Left ventricle myocardium inferior (tissue), 1 donor: ENCODE measurements around the gene HDAC3. TPM values are rescaled to one million over a fixed set of nuclear protein-coding genes. Genes with fewer than 3 reads are reported as not detected.

ENCODE experiments used
- DNase-seq: peaks from one replicate; pipeline ENCODE4 v3.0.0-alpha.2; 2020
- H3K27ac ChIP-seq: fragments of 200-600 bp; replicated peaks from 2 replicates; pipeline ENCODE4 v1.8.0; 2021
- H3K27me3 ChIP-seq: fragments of 200-600 bp; 2 replicates; pipeline ENCODE4 v1.8.0; 2021; ENCODE audit warnings: low read depth
- H3K36me3 ChIP-seq: fragments of 200-600 bp; 2 replicates; pipeline ENCODE4 v1.8.0; 2021
- H3K4me1 ChIP-seq: fragments of 200-600 bp; 2 replicates; pipeline ENCODE4 v1.8.0; 2021
- H3K4me3 ChIP-seq: fragments of 200-600 bp; 2 replicates; pipeline ENCODE4 v1.8.0; 2021; ENCODE audit warnings: mild to moderate bottlenecking, moderate library complexity
- H3K9me3 ChIP-seq: fragments of 200-600 bp; replicated peaks from 2 replicates; pipeline ENCODE4 v1.8.0; 2021
- CTCF ChIP-seq: fragments of 200-600 bp; IDR thresholded peaks from 2 replicates; pipeline ENCODE4 v1.8.0; 2021; ENCODE audit warnings: antibody characterized with exemption, mild to moderate bottlenecking, borderline replicate concordance
- intact Hi-C: fragments of 100-400 bp; cut with micrococcal nuclease; formaldehyde crosslinking; loops from one replicate; pipeline ENCODE4 v1.11.0; 2022
- total RNA-seq: library from RNA; stranded (reverse); fragmentation: NEBNext Ultra II Directional; extraction: Animal tissue kit (Norgen Biotek cat#: 25700); gene quantifications from one replicate; pipeline ENCODE4 v1.2.1, GENCODE V29; 2021
- donor health status: DM: no; HTN: yes; CAD: no; lungs with severe emphysema.

The HDAC3 gene
- total RNA-seq, 1 donor from 2014 or later = 27.4 TPM

DNA sequence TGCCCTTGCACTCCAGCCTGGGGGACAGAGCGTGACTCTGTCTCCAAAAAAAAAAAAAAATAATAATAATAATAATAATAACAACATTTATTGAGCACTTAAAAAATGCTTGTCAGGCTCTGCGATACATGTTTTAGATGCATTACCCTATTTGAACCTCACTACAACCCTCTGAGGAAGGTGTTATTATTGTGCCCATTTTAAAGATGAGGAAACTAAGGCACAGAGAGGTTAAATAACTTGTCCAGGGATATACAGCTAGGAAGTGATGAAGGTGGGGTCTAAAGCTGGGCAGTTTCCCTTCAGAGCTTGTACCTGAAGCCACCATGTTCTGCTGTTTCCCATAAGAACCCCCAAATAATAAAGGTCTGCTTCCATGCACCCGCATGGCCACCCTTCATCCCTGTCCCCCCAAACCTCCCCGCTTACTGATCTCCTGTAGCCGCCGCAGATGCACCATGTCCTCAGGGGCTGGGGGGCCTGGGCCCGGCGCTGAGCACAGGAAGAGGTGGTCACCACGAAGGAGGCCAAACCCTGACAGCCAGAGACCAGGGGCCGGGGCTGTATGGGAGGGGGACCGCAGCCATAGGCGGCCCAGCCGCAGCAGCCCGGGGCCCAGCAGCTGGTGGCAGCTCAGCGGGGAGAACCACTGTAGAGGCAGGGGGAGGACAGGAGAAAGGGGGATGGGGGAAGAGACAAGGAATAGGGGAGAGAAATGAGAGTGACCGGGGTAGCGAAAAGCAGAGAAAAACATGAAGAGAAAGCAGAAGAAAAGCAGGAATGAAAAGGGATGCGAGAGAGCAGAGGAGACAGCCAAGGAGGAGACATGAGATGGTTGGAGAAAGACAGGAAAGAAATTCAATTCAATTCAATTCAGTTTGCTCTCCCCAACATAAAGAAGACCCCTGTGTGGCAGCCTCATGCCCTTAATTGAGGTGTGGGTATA lies 29.6 kb upstream of the HDAC3 start:
- TF ChIP-seq CTCF = no peak
- intact Hi-C loops = no loop called here
- H3K36me3 ChIP-seq = peaks cover 47% of the 10 kb centered on the region

DNA sequence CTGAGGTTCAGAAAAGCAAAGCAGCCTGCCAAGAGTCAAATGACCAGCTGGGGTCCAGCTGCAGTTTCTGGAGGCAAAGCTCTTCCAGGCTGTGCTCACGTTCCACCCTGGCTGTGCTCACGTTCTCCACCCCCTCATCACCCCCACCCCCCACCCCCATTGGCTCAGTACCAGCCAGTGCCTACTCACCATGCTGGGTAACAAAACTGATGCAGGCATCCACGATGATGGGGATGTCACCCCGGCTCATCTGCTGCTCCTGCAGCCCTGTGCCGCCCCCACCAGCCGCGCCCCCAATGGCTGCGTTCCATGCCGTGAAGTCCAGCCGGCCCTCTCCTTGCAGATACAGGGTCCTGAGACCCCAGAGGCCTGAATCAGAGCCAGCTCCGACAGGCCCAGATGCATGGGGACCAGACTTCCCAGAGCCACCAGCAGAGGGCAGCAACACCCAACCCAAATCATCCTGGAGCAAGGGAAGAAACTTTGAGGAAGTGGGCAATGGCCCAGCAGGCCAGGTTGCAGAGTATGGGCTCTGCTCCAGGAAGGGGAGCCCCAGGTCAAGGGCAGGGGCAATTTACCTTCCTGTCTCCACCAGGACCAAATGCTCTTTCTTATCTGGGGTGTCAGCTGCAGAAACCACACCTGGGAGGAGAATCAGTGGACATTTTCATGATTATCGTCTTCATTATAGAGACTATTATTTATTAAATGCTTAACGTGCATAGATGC lies 28.2 kb upstream of the HDAC3 start:
- peak; percentile 76 for DNase-seq
- Histone ChIP-seq H3K9me3 (no peaks in the 10 kb centered on the region), H3K27me3 (no peaks in the 10 kb centered on the region), H3K4me3 (no peak overlapping the region), H3K27ac (no peak overlapping the region), H3K4me1 (peaks cover 4% of the 10 kb centered on the region), H3K36me3 (peaks cover 51% of the 10 kb centered on the region)
- peak; percentile 92 for TF ChIP-seq CTCF
- intact Hi-C loops = no loop called here

More for the DNA sequence above, 29.6 kb upstream of the HDAC3 start:
- Histone ChIP-seq H3K4me3 (no peak overlapping the region), H3K4me1 (peaks cover 4% of the 10 kb centered on the region), H3K27ac (no peak overlapping the region), H3K27me3 (no peaks in the 10 kb centered on the region), H3K9me3 (no peaks in the 10 kb centered on the region)
- no peak for DNase-seq

DNA sequence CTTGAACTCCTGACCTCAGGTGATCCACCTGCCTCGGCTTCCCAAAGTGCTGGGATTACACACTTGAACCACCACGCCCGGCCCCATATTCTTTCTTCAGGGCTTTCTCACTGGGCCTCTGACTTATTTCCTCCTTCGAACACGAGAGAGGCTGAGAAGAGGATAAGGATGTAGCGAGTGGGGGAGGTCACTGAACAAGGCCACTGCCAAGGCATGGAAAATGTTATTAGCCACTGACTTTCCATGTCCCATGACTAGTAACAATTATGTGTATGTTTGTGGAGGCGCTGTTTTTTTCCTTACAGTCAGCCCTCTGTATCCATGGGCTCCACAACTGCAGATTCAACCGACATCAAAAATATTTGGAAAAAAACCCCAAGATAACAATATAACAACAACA lies 26.9 kb upstream of the HDAC3 start:
- Histone ChIP-seq H3K36me3 (peaks cover 63% of the 10 kb centered on the region), H3K27me3 (no peaks in the 10 kb centered on the region), H3K27ac (no peak overlapping the region), H3K4me1 (peaks cover 4% of the 10 kb centered on the region), H3K9me3 (no peaks in the 10 kb centered on the region), H3K4me3 (no peak overlapping the region)
- no peak for TF ChIP-seq CTCF
- DNase-seq = no peak
- intact Hi-C loops = no loop called here

DNA sequence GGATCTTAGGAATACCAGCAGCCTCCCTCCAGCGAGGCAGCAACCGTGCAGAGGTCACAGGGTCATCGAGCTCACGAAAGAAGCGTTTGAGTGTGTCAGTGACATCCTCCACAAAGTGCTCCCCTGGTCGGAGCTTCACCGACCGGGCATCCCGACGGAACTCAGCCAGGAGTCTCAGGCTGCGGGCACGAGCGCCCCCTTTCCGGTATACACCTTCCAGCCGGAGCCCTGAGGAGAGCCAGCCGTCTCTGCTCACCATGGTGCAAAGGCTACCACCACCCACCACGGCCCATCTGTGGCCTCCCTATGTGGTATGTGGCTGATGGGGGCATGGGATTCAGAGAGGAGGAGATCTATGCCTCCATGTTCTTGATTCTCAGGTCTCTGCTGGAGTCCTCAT lies 25.4 kb upstream of the HDAC3 start:
- Histone ChIP-seq H3K4me1 (peaks cover 4% of the 10 kb centered on the region), H3K27ac (no peak overlapping the region), H3K36me3 (peaks cover 75% of the 10 kb centered on the region), H3K4me3 (no peak overlapping the region), H3K9me3 (no peaks in the 10 kb centered on the region), H3K27me3 (no peaks in the 10 kb centered on the region)
- intact Hi-C loops = no loop called here
- DNase-seq = no peak
- no peak for TF ChIP-seq CTCF

- H3K4me1 ChIP-seq = no peaks in the 10 kb centered on the region
- H3K36me3 ChIP-seq = peaks cover 69% of the 10 kb centered on the region
- H3K9me3 ChIP-seq = no peaks in the 10 kb centered on the region
- intact Hi-C loops = no loop called here
- TF ChIP-seq CTCF = no peak
- H3K27ac ChIP-seq = no peak overlapping the region
- no peaks in the 10 kb centered on the region for H3K27me3 ChIP-seq
- no peak for DNase-seq
- no peak overlapping the region for H3K4me3 ChIP-seq
Observed at GRCh38 chr5:141657937-141658545, 21.4 kb upstream of the HDAC3 start.
